Activated CD8-positive, alpha-beta memory T cell treated with anti-CD3 and anti-CD28 coated beads for 1 hour (primary cell): ENCODE measurements around the gene KLHL29.
A peak's percentile ranks its signal among the peaks of the same experiment; 100 is the strongest.

Experiments
- DNase-seq, 2 donors: peaks; one replicate each; pipeline ENCODE4 v3.0.0-alpha.2; 2020; ENCODE audit warnings: low read depth in 1 of 2; ENCODE audit errors: extremely low read depth in 1 of 2

Gene KLHL29

GRCh38 chr2:23526835-23527790 lies 142.1 kb downstream of the KLHL29 start:
- no peak for DNase-seq

DNA sequence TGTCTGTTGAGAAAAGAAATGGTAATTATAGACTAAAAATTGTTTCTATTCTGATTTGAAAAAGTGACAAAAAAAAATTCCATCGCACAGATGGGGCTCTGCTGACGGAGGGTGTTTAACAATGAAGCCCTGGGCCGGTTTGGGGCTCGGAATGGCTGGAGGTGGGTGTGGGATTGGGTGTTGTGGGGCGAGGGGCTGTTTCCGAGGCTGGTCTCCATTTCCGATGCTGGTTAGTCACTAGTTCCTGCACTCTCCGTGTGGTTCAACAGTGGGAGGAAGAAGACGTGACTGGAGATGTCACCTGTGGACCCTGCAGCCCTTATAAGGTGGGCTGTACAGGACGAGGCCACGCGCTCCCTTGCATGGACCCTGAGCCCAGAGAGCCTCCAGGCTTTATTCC lies 143.2 kb downstream of the KLHL29 start:
- DNase-seq: no peak

- DNase-seq: no peak
Observed at GRCh38 chr2:23528690-23529089, 143.7 kb downstream of the KLHL29 start.

DNA sequence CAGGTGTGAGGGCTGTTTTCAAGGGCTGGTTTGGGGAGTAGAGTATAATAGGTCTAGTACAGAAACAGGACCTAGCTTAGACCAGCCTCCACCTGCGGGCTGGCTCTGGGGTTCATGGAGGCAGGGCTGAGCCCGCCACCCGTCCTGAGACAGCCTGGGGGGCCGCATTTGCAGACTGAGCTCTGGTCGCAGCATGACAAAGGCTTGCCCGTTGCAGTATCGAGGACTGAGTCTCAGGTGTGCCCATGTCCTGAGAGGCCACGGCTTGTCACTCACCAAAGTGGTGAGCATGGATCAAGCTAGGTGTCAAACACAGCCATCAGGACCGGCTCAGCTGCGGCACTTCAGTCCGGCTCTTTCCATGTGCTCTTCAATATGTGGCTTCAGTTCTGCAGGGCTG lies 144.7 kb downstream of the KLHL29 start:
- no peak for DNase-seq

GRCh38 chr2:23530206-23530908 lies 145.4 kb downstream of the KLHL29 start:
- DNase-seq: no peak

GRCh38 chr2:23530909-23531276 lies 145.9 kb downstream of the KLHL29 start:
- no peak for DNase-seq

DNA sequence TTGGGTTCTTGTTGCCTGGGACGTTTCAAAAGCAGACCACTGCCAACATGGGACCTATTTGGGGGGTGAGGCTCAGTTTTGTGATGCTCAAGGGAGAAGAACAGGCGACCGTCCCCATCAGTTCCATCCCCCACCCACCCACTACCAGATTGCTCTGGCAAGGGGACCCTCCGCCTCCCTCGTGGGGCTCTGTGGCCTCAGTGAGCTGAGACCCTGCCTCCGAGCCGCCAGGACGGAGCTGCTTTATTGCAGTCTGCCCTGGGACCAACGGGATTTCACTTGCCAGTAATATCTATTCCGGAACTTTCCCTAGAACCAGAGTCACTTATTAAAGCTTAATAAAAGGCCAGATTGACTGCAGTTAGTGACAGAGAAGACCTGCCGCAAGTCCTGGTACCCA lies 146.3 kb downstream of the KLHL29 start:
- DNase-seq: no peak

GRCh38 chr2:23531881-23532280 lies 146.9 kb downstream of the KLHL29 start:
- DNase-seq: no peak

GRCh38 chr2:23532391-23533337 lies 147.7 kb downstream of the KLHL29 start:
- DNase-seq: peak in 1 of 2 donors; percentile 6

DNA sequence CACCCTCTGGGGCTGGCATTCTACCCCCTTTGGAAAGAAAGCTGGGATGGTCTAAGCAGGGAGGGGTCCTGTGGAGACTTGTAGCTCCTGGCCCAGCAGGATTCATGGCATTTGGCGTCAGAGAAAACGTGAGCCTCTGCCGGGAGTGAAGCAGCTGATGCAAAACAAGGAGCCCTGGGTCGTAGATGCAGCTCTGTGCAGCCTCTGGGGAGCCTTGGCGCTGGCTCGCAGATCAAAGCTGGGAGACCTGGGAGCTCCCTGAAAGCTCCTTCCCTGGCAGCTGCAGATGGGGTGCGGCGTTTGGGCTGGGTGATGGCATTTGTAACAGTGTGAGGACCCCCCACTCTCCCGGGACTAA lies 148.3 kb downstream of the KLHL29 start:
- DNase-seq: no peak

- DNase-seq: no peak
Observed at GRCh38 chr2:23534771-23535170, 149.8 kb downstream of the KLHL29 start.

GRCh38 chr2:23536326-23536725 lies 151.3 kb downstream of the KLHL29 start:
- DNase-seq: no peak

DNA sequence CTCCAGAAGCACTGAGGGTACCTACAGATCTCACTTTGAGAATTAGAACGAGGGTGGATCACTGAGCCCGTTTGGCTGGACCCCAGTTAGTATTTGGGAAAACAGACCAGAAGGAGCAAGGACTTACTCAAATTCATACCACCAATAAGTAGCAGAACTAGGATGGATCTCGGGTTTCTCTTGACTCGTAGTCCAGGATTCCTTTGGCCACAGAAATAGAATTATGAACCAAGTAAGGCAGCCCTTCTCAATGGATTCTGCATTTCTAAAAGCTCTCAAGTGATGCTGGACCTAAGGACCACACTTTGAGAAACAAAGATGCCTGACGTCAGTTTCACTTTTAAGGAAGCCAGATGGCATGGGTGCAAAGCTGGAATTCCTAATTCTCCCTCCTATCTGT lies 153.0 kb downstream of the KLHL29 start:
- no peak for DNase-seq

DNA sequence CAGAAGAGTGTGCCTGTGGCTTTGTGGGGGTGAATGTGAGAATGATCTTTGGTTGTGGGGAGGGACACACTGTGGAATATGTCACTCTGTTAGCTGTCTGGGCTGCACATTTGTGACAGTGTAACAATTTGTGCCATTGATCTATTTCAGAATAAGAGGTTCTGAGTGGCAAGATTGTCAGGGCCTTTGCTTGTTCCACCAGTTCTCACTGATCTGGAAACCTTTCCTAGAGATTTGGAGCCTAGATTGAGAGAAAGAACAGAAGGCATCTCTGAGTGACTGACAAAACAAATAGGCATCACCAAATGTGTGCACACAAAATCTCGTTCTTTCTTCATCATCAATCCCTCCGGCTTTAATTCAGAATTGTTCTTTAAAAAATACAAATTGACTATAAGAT lies 153.6 kb downstream of the KLHL29 start:
- no peak for DNase-seq

DNA sequence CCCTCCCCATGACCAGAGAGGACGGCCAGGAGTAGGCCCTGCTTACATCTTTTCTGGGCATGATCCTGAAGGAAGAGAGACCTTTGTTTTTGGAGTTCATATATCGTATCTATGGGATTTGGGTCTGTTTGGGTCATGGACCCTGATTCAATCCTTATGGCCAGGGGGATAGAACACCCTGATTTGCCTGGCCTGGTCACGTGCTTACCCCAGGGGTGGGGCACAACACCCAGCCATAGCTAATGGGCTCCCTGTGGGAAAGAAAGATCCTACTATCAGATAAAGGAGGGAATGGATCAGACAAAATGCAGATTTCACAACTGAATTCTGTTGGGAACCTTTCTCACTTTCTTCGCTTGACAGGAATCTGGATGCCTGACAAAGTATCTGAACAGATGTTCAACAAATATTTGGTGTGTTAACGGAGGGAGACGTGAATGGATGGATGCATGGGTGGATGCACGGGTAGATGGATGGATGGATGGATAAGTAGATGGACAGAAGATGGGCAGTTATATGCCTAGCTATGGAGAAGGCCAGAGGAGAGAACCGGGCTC lies 155.9 kb downstream of the KLHL29 start:
- no peak for DNase-seq

DNA sequence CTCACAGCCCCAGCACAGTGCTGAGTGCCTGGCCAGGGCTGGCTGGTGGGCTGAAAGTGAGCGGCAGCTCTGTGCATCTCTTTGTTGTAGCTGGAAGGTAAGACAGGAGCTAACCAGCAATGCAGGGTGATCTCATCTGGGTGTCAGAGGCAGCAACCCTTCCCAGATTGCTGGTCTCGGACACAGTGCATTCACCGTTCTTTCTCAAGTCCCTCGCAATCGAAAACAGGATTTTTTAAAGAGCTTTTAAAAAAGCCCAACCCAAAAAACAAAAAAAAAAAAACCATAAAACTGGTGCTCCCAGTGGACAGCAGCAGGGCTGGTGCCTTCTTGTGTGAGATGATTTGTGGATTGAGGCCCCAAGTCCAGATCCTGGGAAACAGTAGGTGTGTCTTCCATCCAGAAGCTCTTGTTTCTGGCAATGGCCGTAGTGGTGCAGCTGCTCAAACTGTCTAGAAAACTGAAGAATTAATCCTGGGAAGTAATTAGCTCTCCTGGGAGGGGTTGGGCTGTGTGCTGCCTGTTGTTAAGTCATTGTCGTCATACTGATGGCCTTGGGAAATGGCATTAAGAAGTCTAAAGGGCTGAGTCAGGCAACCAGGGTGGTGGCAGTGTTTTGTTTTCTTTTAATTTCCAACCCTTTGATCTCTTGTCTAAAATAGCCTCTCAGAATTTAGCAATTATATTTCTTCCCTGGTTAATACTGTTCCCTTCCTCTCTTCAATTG lies 156.7 kb downstream of the KLHL29 start:
- no peak for DNase-seq

DNA sequence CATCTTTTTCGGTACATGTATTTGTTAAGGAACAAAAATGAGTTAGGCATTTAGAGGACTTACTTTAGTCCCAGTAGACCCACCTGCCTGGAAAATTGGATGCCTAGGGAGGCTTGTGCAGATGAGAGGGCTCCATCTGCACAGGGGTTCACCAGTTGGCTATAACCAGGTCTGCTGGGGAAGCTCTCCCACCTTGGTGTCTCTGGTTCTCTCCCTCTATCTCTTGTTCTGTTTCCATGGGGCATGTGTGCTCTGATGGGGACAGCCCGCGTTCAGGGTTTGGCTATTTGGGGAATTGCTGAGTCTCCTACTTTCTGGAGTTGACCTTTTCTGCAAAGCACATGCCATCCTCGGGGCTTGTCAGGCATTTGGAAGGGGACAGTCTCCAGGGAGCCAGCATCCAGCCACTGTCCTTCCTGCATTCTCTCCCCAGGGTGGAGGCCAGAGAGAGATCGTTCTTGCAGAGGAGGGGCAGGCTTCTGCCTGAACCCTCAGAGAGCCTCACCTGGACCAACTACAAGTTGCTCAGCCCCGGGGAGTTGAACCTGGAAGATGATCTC lies 157.3 kb downstream of the KLHL29 start:
- DNase-seq: no peak

DNA sequence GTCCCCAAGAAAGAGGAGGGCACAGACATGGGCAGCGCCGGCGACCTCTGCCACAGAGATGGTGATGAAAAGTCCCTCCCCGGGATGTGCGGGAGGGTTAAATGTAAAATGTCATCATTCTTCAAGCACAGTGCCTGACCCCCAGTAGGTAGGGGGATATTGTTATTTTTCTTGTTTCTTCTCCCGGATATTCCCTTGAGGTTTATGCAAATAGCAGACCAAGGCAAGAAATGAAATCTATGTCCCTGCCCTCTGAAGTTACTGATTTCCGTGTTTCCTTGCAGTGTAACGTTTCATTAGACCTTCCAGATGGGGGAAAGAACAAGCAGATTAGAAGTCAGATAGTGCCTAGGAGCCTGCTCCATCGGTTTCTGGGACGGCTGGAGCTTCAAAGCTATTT lies 158.3 kb downstream of the KLHL29 start:
- DNase-seq: no peak

- DNase-seq: no peak
Observed at GRCh38 chr2:23543728-23544127, 158.7 kb downstream of the KLHL29 start.
